ENCODE data around the gene ATP10A. TPM values are rescaled to one million over a fixed set of nuclear protein-coding genes. Genes with fewer than 3 reads are reported as not detected.

The ATP10A gene
- total RNA-seq, 4 donors from 2014 or later, result 2.7 to 7.0 (median 3.4) TPM

- no peak for TF ChIP-seq CTCF (IDR thresholded peaks at IDR 0.05)
- TF ChIP-seq POLR2A (IDR thresholded peaks at IDR 0.05), result no peak
- Histone ChIP-seq H3K9me3 (no peaks in the 10 kb centered on the region), H3K27me3 (no peaks in the 10 kb centered on the region), H3K4me1 (peaks cover 0 to 5% of the 10 kb centered on the region in 2 donors), H3K4me3 (replicated peaks in 1 of 3) (no peak overlapping the region), H3K27ac (no peak overlapping the region), H3K36me3 (no peaks in the 10 kb centered on the region)
- DNase-seq, result no peak
- intact Hi-C loops (cut with DNase I), result no loop called here
- WGBS, 2 donors, result 95 to 97% methylated on average over 3 of the region's 3 CpGs
Observed at GRCh38 chr15:25864966-25865365, 1.8 kb upstream of the ATP10A start.

- Histone ChIP-seq H3K4me1 (peaks cover 0 to 5% of the 10 kb centered on the region in 2 donors), H3K4me3 (replicated peaks in 1 of 3) (no peak overlapping the region), H3K9me3 (no peaks in the 10 kb centered on the region), H3K27ac (no peak overlapping the region), H3K27me3 (no peaks in the 10 kb centered on the region), H3K36me3 (no peaks in the 10 kb centered on the region)
- no peak for TF ChIP-seq POLR2A (IDR thresholded peaks at IDR 0.05)
- no peak for TF ChIP-seq CTCF (IDR thresholded peaks at IDR 0.05)
- whole genome bisulfite sequencing, 2 donors, result 90 to 91% methylated on average over 20 to 21 of the region's 21 CpGs
- no peak for DNase-seq
- intact Hi-C loops (cut with DNase I), result no loop called here
Observed at GRCh38 chr15:25863968-25864580, 947 bp upstream of the ATP10A start.

GRCh38 chr15:25862472-25863110 is 536 bp downstream of the ATP10A start:
- intact Hi-C loops (cut with DNase I), result no loop called here
- 0% methylated on average over 16 to 23 of the region's 69 CpGs for WGBS, 2 donors
- TF ChIP-seq POLR2A (IDR thresholded peaks at IDR 0.05), result no peak
- no peak for TF ChIP-seq CTCF (IDR thresholded peaks at IDR 0.05)
- Histone ChIP-seq H3K4me3 (replicated peaks in 1 of 3) (peak overlapping the region in 2 of 3 donors; percentile 16 to 42), H3K9me3 (no peaks in the 10 kb centered on the region), H3K27me3 (no peaks in the 10 kb centered on the region), H3K27ac (peak overlapping the region in 2 of 3 donors; percentile 38 to 61), H3K36me3 (no peaks in the 10 kb centered on the region), H3K4me1 (peaks cover 0 to 5% of the 10 kb centered on the region in 2 donors)
- DNase-seq, result no peak

GRCh38 chr15:25862071-25862471 is 1.1 kb downstream of the ATP10A start:
- peaks cover 0 to 5% of the 10 kb centered on the region in 2 donors for H3K4me1 ChIP-seq
- no peaks in the 10 kb centered on the region for H3K9me3 ChIP-seq
- peak overlapping the region in 2 of 3 donors; percentile 16 to 42 for H3K4me3 ChIP-seq (replicated peaks in 1 of 3)
- H3K36me3 ChIP-seq, result no peaks in the 10 kb centered on the region
- H3K27me3 ChIP-seq, result no peaks in the 10 kb centered on the region
- 35 to 38% methylated on average over 7 to 8 of the region's 19 CpGs for WGBS, 2 donors
- H3K27ac ChIP-seq, result peak overlapping the region in 2 of 3 donors; percentile 38 to 61
- DNase-seq, result no peak
- intact Hi-C loops (cut with DNase I), result no loop called here
- TF ChIP-seq CTCF (IDR thresholded peaks at IDR 0.05) (no peak), POLR2A (IDR thresholded peaks at IDR 0.05) (no peak)
